ENCODE results near the gene ZBTB18. TPM values are rescaled to one million over a fixed set of nuclear protein-coding genes. Genes with fewer than 3 reads are reported as not detected.

Gene ZBTB18
- total RNA-seq, 1 experiment from 2014 or later, result 12.1 TPM

- Histone ChIP-seq H2BK5ac (ENCODE audit: insufficient read length, low read length) (no peak overlapping the region), H3K27me3 (ENCODE audit: insufficient read depth, low read length) (no peaks in the 10 kb centered on the region), H3K23me2 (ENCODE audit: insufficient read length, low read depth, low read length, poor library complexity, severe bottlenecking) (no peaks in the 10 kb centered on the region), H2AFZ (ENCODE audit: low read length) (no peak overlapping the region), H3K23ac (ENCODE audit: insufficient read length, low read depth, low read length) (no peak overlapping the region), H4K5ac (ENCODE audit: insufficient read length, low read depth, low read length) (no peak overlapping the region), H2BK15ac (ENCODE audit: low read depth, low read length) (no peak overlapping the region), H3K79me1 (ENCODE audit: insufficient read depth, low read depth, low read length, poor library complexity, severe bottlenecking) (no peaks in the 10 kb centered on the region), H3K14ac (ENCODE audit: insufficient read depth, low read length) (no peak overlapping the region), H3K79me2 (ENCODE audit: insufficient read depth, low read length) (no peaks in the 10 kb centered on the region), H4K8ac (replicated peaks; ENCODE audit: insufficient read length, low read depth, low read length) (no peak overlapping the region), H4K20me1 (ENCODE audit: control insufficient read depth, insufficient read depth, insufficient read length) (no peaks in the 10 kb centered on the region), H3T11ph (ENCODE audit: low read length) (no peak overlapping the region), H3K27ac (ENCODE audit: insufficient read length, low read depth, low read length) (no peak overlapping the region), H2AK5ac (ENCODE audit: insufficient read length, low read length) (no peak overlapping the region), H3K4ac (ENCODE audit: low read depth, low read length) (no peak overlapping the region), H4K91ac (ENCODE audit: insufficient read length, low read depth, low read length) (no peak overlapping the region), H2BK20ac (ENCODE audit: low read depth, low read length, poor library complexity, severe bottlenecking) (no peak overlapping the region), H2BK120ac (ENCODE audit: low read depth, low read length, poor library complexity, severe bottlenecking) (no peak overlapping the region), H3K56ac (ENCODE audit: insufficient read length, low read depth, low read length) (no peak overlapping the region), H3K9me3 (ENCODE audit: control insufficient read depth, low read depth, low read length) (no peaks in the 10 kb centered on the region), H3K4me2 (ENCODE audit: insufficient read depth, insufficient read length, low read length) (no peak overlapping the region), H2BK12ac (ENCODE audit: insufficient read length, low read depth, low read length) (no peak overlapping the region), H3K18ac (ENCODE audit: insufficient read length, low read depth, low read length) (no peak overlapping the region), H3K4me1 (ENCODE audit: insufficient read depth, low read length) (no peaks in the 10 kb centered on the region), H3K9ac (ENCODE audit: extremely low read depth, insufficient read length, low read length) (no peak overlapping the region)
- DNase-seq, result no peak
- TF ChIP-seq CTCF (conservative IDR thresholded peaks at IDR 0.05), result no peak
- no CpG with 5 or more reads among the region's 13 CpGs for WGBS (ENCODE audit: extremely low coverage, insufficient read length, low lambda C conversion rate)
- Mint-ChIP-seq H3K36me3 (ENCODE audit: insufficient read depth in 1 of 3, low read depth in 3 of 3) (no peaks in the 10 kb centered on the region), H3K4me3 (no peak overlapping the region), H3K27me3 (ENCODE audit: low read depth) (peaks cover 2% of the 10 kb centered on the region), H3K9me3 (no peaks in the 10 kb centered on the region), H3K4me1 (peaks cover 0 to 10% of the 10 kb centered on the region in 2 experiments; a peak in 2 of 4 replicates), H3K27ac (no peak overlapping the region)
Measured at GRCh38 chr1:244030481-244031040, 20.5 kb upstream of the ZBTB18 start.

Measured in H9 (cell line).